Measurements from ENCODE around the gene AOAH. TPM values are rescaled to one million over a fixed set of nuclear protein-coding genes. Genes with fewer than 3 reads are reported as not detected.

AOAH gene
- total RNA-seq, 1 experiment from 2014 or later, result 0.39 TPM

DNA sequence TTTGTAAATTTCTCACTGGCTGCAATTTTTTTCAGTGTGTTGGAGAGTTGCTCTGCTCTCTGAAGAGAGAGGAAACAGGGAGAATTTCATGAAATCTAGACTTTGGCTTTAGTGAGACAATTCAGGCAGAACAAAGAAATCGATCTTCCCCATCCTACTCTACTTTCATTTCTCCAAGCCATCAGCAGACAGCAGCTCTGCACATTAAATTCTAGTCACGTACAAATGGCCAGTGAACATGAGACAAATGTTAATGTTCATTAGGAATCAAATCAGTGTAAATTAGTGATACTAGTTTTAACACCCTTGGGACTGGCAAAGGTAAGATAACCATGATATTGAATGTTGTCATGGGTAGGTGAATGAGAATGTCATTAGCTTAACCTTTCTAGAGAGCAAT lies 193.8 kb downstream of the AOAH start:
- Mint-ChIP-seq H3K4me1 (no peaks in the 10 kb centered on the region; a peak in 1 of 4 replicates), H3K4me3 (no peak overlapping the region), H3K27ac (no peak overlapping the region), H3K27me3 (ENCODE audit: low read depth) (no peaks in the 10 kb centered on the region), H3K36me3 (ENCODE audit: insufficient read depth in 1 of 3, low read depth in 3 of 3) (no peaks in the 10 kb centered on the region), H3K9me3 (no peaks in the 10 kb centered on the region)
- Histone ChIP-seq H2BK20ac (ENCODE audit: low read depth, low read length, poor library complexity, severe bottlenecking) (no peak overlapping the region), H3K27ac (ENCODE audit: insufficient read length, low read depth, low read length) (no peak overlapping the region), H3K18ac (ENCODE audit: insufficient read length, low read depth, low read length) (no peak overlapping the region), H2BK12ac (ENCODE audit: insufficient read length, low read depth, low read length) (no peak overlapping the region), H3K14ac (ENCODE audit: insufficient read depth, low read length) (no peak overlapping the region), H2AFZ (ENCODE audit: low read length) (no peak overlapping the region), H3K23me2 (ENCODE audit: insufficient read length, low read depth, low read length, poor library complexity, severe bottlenecking) (no peaks in the 10 kb centered on the region), H2BK5ac (ENCODE audit: insufficient read length, low read length) (no peak overlapping the region), H4K5ac (ENCODE audit: insufficient read length, low read depth, low read length) (no peak overlapping the region), H3K4me1 (ENCODE audit: insufficient read depth, low read length) (peaks cover 4% of the 10 kb centered on the region; the same call in 1 of the 2 replicates), H3K79me2 (ENCODE audit: insufficient read depth, low read length) (no peaks in the 10 kb centered on the region), H2BK15ac (ENCODE audit: low read depth, low read length) (no peak overlapping the region), H3K79me1 (ENCODE audit: insufficient read depth, low read depth, low read length, poor library complexity, severe bottlenecking) (no peaks in the 10 kb centered on the region), H3T11ph (ENCODE audit: low read length) (no peak overlapping the region), H4K91ac (ENCODE audit: insufficient read length, low read depth, low read length) (no peak overlapping the region), H3K4ac (ENCODE audit: low read depth, low read length) (no peak overlapping the region), H2AK5ac (ENCODE audit: insufficient read length, low read length) (no peak overlapping the region), H3K4me2 (ENCODE audit: insufficient read depth, insufficient read length, low read length) (no peak overlapping the region), H4K8ac (replicated peaks; ENCODE audit: insufficient read length, low read depth, low read length) (no peak overlapping the region), H3K27me3 (ENCODE audit: insufficient read depth, low read length) (no peaks in the 10 kb centered on the region), H3K23ac (ENCODE audit: insufficient read length, low read depth, low read length) (no peak overlapping the region), H4K20me1 (ENCODE audit: control insufficient read depth, insufficient read depth, insufficient read length) (no peaks in the 10 kb centered on the region), H3K9me3 (ENCODE audit: control insufficient read depth, low read depth, low read length) (no peaks in the 10 kb centered on the region), H3K56ac (ENCODE audit: insufficient read length, low read depth, low read length) (no peak overlapping the region), H3K9ac (ENCODE audit: extremely low read depth, insufficient read length, low read length) (no peak overlapping the region), H2BK120ac (ENCODE audit: low read depth, low read length, poor library complexity, severe bottlenecking) (no peak overlapping the region)
- TF ChIP-seq, protein P1, sequence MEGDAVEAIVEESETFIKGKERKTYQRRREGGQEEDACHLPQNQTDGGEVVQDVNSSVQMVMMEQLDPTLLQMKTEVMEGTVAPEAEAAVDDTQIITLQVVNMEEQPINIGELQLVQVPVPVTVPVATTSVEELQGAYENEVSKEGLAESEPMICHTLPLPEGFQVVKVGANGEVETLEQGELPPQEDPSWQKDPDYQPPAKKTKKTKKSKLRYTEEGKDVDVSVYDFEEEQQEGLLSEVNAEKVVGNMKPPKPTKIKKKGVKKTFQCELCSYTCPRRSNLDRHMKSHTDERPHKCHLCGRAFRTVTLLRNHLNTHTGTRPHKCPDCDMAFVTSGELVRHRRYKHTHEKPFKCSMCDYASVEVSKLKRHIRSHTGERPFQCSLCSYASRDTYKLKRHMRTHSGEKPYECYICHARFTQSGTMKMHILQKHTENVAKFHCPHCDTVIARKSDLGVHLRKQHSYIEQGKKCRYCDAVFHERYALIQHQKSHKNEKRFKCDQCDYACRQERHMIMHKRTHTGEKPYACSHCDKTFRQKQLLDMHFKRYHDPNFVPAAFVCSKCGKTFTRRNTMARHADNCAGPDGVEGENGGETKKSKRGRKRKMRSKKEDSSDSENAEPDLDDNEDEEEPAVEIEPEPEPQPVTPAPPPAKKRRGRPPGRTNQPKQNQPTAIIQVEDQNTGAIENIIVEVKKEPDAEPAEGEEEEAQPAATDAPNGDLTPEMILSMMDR (conservative IDR thresholded peaks at IDR 0.05), result no peak
- no CpG with 5 or more reads among the region's 2 CpGs for WGBS (ENCODE audit: extremely low coverage, insufficient read length, low lambda C conversion rate)
- no peak for DNase-seq

All from H9 (cell line).